HepG2 (cell line): ENCODE measurements around the gene EFNA3. TPM values are rescaled to one million over a fixed set of nuclear protein-coding genes. Genes with fewer than 3 reads are reported as not detected.

Source experiments
- ATAC-seq: fragments of 200-7000 bp; cut with Tn5 transposase; 3 replicates; pipeline ENCODE4 v1.9.1; 2020; ENCODE audit warnings: mild to moderate bottlenecking, moderate library complexity
- BruUV-seq: library from RNA; stranded (reverse); fragments of 400-500 nt; replicated peaks from 2 replicates; lab custom pipeline; 2021; lab: Mats Ljungman, UMichigan
- CTCF ChIA-PET: fragments of 300-600 bp; formaldehyde crosslinking; extraction: SDS; loops from one replicate; lab custom pipeline; 2021; ENCODE audit warnings: low total read pairs, inconsistent platforms, low intra/inter-chr PET ratio; lab: Yijun Ruan, JAX
- POLR2A ChIA-PET: fragments of 350-600 bp; sonication (Branson Sonifier 250); formaldehyde crosslinking; loops from one replicate; lab custom pipeline; 2020; ENCODE audit warnings: antibody characterized with exemption, inconsistent platforms; lab: Yijun Ruan, JAX
- DNase-seq: peaks from one replicate; pipeline ENCODE4 v3.0.0-alpha.2; 2015; ENCODE audit warnings: low spot score
- FAIRE-seq: peaks from 3 replicates; lab custom pipeline; 2011; peaks lifted over from hg19 to GRCh38; lab: Jason Lieb, UNC
- H2AFZ ChIP-seq: one replicate; pipeline ENCODE4 v1.6.1; 2011; ENCODE audit warnings: low read length, inconsistent platforms
- H3K27ac ChIP-seq: fragments of 300-600 bp; 3 replicates; pipeline ENCODE4 v1.8.0; 2011; ENCODE audit warnings: mixed run types, mild to moderate bottlenecking, mixed read lengths, low read length, inconsistent platforms; ENCODE audit not compliant: insufficient read depth; ENCODE audit errors: extremely low read length
- H3K27me3 ChIP-seq, 2 experiments: fragments of 200-600 bp in 1 of 2; 2 replicates in 1 of 2; 3 replicates in 1 of 2; pipeline versions ENCODE4 v1.6.0 to v1.8.0; 2011; ENCODE audit warnings: low read length in 2 of 2, mild to moderate bottlenecking in 2 of 2, moderate library complexity in 2 of 2, inconsistent platforms in 1 of 2; ENCODE audit not compliant: insufficient read depth in 2 of 2, control insufficient read depth in 1 of 2
- H3K36me3 ChIP-seq, 2 experiments: fragments of 200-600 bp in 1 of 2; replicated peaks in 1 of 2; 2 replicates in 1 of 2; 3 replicates in 1 of 2; pipeline versions ENCODE4 v1.5.1 to v1.8.0; 2011; ENCODE audit warnings: low read length in 2 of 2, inconsistent platforms in 1 of 2; ENCODE audit not compliant: insufficient read depth in 2 of 2, control insufficient read depth in 1 of 2
- H3K4me1 ChIP-seq: 2 replicates; pipeline ENCODE4 v1.5.1; 2012; ENCODE audit warnings: low read length, inconsistent platforms; ENCODE audit not compliant: insufficient read depth
- H3K4me2 ChIP-seq: 2 replicates; pipeline ENCODE4 v1.6.0; 2011; ENCODE audit warnings: low read depth, low read length, inconsistent platforms
- H3K4me3 ChIP-seq, 3 experiments: fragments of 200-600 bp in 1 of 3; sonication (generic), shearing (Covaris generic) in 1 of 3; replicated peaks in 1 of 3; 2 replicates each; pipeline ENCODE4 v1.5.1; 2011 to 2016; ENCODE audit warnings: low read length in 3 of 3, inconsistent platforms in 2 of 3, low read depth in 2 of 3, mild to moderate bottlenecking in 2 of 3, control low read depth in 1 of 3, mixed read lengths in 1 of 3; ENCODE audit not compliant: insufficient read depth in 1 of 3
- H3K79me2 ChIP-seq: one replicate; pipeline ENCODE4 v1.6.1; 2011; ENCODE audit warnings: low read length, inconsistent platforms; ENCODE audit not compliant: insufficient read depth
- H3K9ac ChIP-seq: 2 replicates; pipeline ENCODE4 v1.6.0; 2011; ENCODE audit warnings: mild to moderate bottlenecking, low read depth, low read length, inconsistent platforms; ENCODE audit not compliant: insufficient read depth
- H3K9me3 ChIP-seq: 2 replicates; pipeline ENCODE4 v1.5.1; 2012; ENCODE audit warnings: mild to moderate bottlenecking, low read length
- H4K20me1 ChIP-seq: 2 replicates; pipeline ENCODE4 v1.6.0; 2011; ENCODE audit warnings: inconsistent platforms, mild to moderate bottlenecking, low read length, moderate library complexity; ENCODE audit not compliant: insufficient read depth
- ASH2L ChIP-seq: fragments of 300-600, 200-600 bp; sonication (generic); IDR thresholded peaks from 2 replicates; pipeline ENCODE4 v1.7.0; 2017; ENCODE audit warnings: low read depth, mild to moderate bottlenecking, moderate library complexity, mixed read lengths, low read length; ENCODE audit not compliant: insufficient read length
- CBX1 ChIP-seq: IDR thresholded peaks from one replicate; pipeline ENCODE4 v1.6.1; 2016; ENCODE audit warnings: antibody characterized with exemption, low read depth
- CBX2 ChIP-seq, 2 experiments: fragments of 200-600 bp in 1 of 2; sonication (generic); formaldehyde crosslinking in 1 of 2; IDR thresholded peaks; 2 replicates each; pipeline versions ENCODE4 v1.7.0 to v1.8.1; 2018 to 2022; ENCODE audit warnings: low read depth in 2 of 2, low read length in 1 of 2, mild to moderate bottlenecking in 1 of 2, missing genetic modification reagents in 1 of 2
- FLYWCH1 ChIP-seq: sonication (generic); formaldehyde crosslinking; IDR thresholded peaks from 2 replicates; pipeline ENCODE4 v1.8.1; 2023; ENCODE audit warnings: mild to moderate bottlenecking, missing genetic modification reagents
- GPBP1L1 ChIP-seq: sonication (generic); formaldehyde crosslinking; IDR thresholded peaks from 2 replicates; pipeline ENCODE4 v1.5.0; 2020; ENCODE audit warnings: mild to moderate bottlenecking, missing genetic modification reagents
- HNF1B ChIP-seq: sonication (generic); formaldehyde crosslinking; IDR thresholded peaks from 2 replicates; pipeline ENCODE4 v1.5.1; 2020; ENCODE audit warnings: mild to moderate bottlenecking, moderate library complexity, missing genetic modification reagents
- HNRNPUL1 ChIP-seq: fragments of 200-400 bp; formaldehyde crosslinking; IDR thresholded peaks from 2 replicates; pipeline ENCODE4 v1.6.1; 2017; ENCODE audit warnings: low read depth, mild to moderate bottlenecking, low read length, moderate library complexity
- KDM2A ChIP-seq: sonication (generic); formaldehyde crosslinking; IDR thresholded peaks from 2 replicates; pipeline ENCODE4 v1.4.0; 2020; ENCODE audit warnings: low read depth, missing genetic modification reagents, borderline replicate concordance
- MBD4 ChIP-seq: IDR thresholded peaks from 2 replicates; pipeline ENCODE4 v1.6.1; 2012; ENCODE audit warnings: low read length, inconsistent platforms, borderline replicate concordance
- MZF1 ChIP-seq: sonication (generic); formaldehyde crosslinking; IDR thresholded peaks from 2 replicates; pipeline ENCODE4 v1.8.1; 2023; ENCODE audit warnings: mild to moderate bottlenecking, missing genetic modification reagents, borderline replicate concordance
- POGZ ChIP-seq: sonication (generic); formaldehyde crosslinking; IDR thresholded peaks from 2 replicates; pipeline ENCODE4 v1.4.0; 2020; ENCODE audit warnings: mild to moderate bottlenecking, missing genetic modification reagents
- REL ChIP-seq: sonication (generic); formaldehyde crosslinking; conservative IDR thresholded peaks from 2 replicates; pipeline ENCODE4 v1.8.0; 2022; ENCODE audit warnings: mild to moderate bottlenecking, missing genetic modification reagents, moderate library complexity
- SMARCC2 ChIP-seq: fragments of 450-650 bp; IDR thresholded peaks from 2 replicates; pipeline ENCODE4 v1.6.1; 2017; ENCODE audit warnings: antibody characterized with exemption, mild to moderate bottlenecking
- SPEN ChIP-seq: sonication (generic); formaldehyde crosslinking; IDR thresholded peaks from 2 replicates; pipeline ENCODE4 v1.5.1; 2020; ENCODE audit warnings: low read depth, mild to moderate bottlenecking, missing genetic modification reagents
- ZBTB3 ChIP-seq: sonication (generic); formaldehyde crosslinking; IDR thresholded peaks from 2 replicates; pipeline ENCODE4 v1.4.0; 2020; ENCODE audit warnings: low read depth, mild to moderate bottlenecking, moderate library complexity, missing genetic modification reagents, borderline replicate concordance
- ZBTB42 ChIP-seq: sonication (generic); formaldehyde crosslinking; IDR thresholded peaks from 2 replicates; pipeline ENCODE4 v1.5.0; 2020; ENCODE audit warnings: mild to moderate bottlenecking, missing genetic modification reagents
- ZFP41 ChIP-seq: sonication (generic); formaldehyde crosslinking; IDR thresholded peaks from 2 replicates; pipeline ENCODE4 v1.4.0; 2020; ENCODE audit warnings: mild to moderate bottlenecking, missing genetic modification reagents, borderline replicate concordance
- ZKSCAN8 ChIP-seq: IDR thresholded peaks from 2 replicates; pipeline ENCODE4 v1.6.1; 2016; ENCODE audit warnings: borderline replicate concordance, missing genetic modification reagents, missing compliant biosample characterization
- ZNF282 ChIP-seq: fragments of 450-650 bp; IDR thresholded peaks from 2 replicates; pipeline ENCODE4 v1.6.1; 2018; ENCODE audit not compliant: partially characterized antibody
- ZNF331 ChIP-seq: sonication (generic); formaldehyde crosslinking; IDR thresholded peaks from 2 replicates; pipeline ENCODE4 v1.4.0; 2020; ENCODE audit warnings: missing genetic modification reagents
- ZNF550 ChIP-seq: sonication (generic); formaldehyde crosslinking; IDR thresholded peaks from 2 replicates; pipeline ENCODE4 v1.4.0; 2020; ENCODE audit warnings: mild to moderate bottlenecking, missing genetic modification reagents, borderline replicate concordance
- ZNF567 ChIP-seq: sonication (generic); formaldehyde crosslinking; IDR thresholded peaks from 2 replicates; pipeline ENCODE4 v1.8.1; 2023; ENCODE audit warnings: mild to moderate bottlenecking, missing genetic modification reagents, borderline replicate concordance
- WGBS: methylation state at CpG from one replicate; pipeline ENCODE4 v1.1.6; 2017; ENCODE audit warnings: low lambda C conversion rate; 5-methylcytosine and 5-hydroxymethylcytosine counted together
- in situ Hi-C: cut with HindIII; loops from 2 replicates; pipeline ENCODE4 v1.10.0; 2017; ENCODE audit warnings: low pct_unique_long_range_greater_than_20kb; ENCODE audit not compliant: extremely low pct_ligation_motif_present
- intact Hi-C: fragments of 100-400 bp; cut with micrococcal nuclease; formaldehyde crosslinking; loops from one replicate; pipeline ENCODE4 v1.10.0; 2022; ENCODE audit not compliant: unreplicated experiment
- polyA plus RNA-seq, 8 experiments: library from polyadenylated mRNA; depleted of rRNA in 3 of 8; stranded (reverse) in 7 of 8; unstranded in 1 of 8; fragments of >200 nt; fragmentation: Illumina TruSeq in 4 of 8; extraction: Trizol in 4 of 8; gene quantifications; 2 replicates each; pipeline versions ENCODE4 v1.2.1 to v1.2.3, GENCODE V29; 2011 to 2016; ENCODE audit warnings: low read depth in 4 of 8, missing spikeins in 1 of 8, mixed read lengths in 1 of 8; ENCODE audit not compliant: insufficient read depth in 1 of 8
- total RNA-seq, 5 experiments: library from RNA; depleted of rRNA; stranded (reverse); fragments of >200 nt; fragmentation: Illumina TruSeq; extraction: Trizol; gene quantifications; 2 replicates each; pipeline ENCODE4 v1.2.3, GENCODE V29; 2016; ENCODE audit warnings: low read depth in 1 of 5

The EFNA3 gene
- total and polyA plus RNA-seq, 2 of the 13 experiments (the other 11 are each of a cell fraction or from before 2014, with no cell fraction given): 1.0 to 5.7 TPM

GRCh38 chr1:155063550-155064110, 15.0 kb upstream of the EFNA3 start, which contains the start of gene EFNA4:
Gene EFNA4 (plus strand): TSS chr1:155063740. CDS start chr1:155063824, 84 bp downstream.
- 2% methylated on average over 20 of the region's 57 CpGs for WGBS
- peak; percentile 84 for ATAC-seq
- peak; percentile 82 for DNase-seq
- Histone ChIP-seq H3K27ac (peak within 1 kb of the TSS; percentile 92), H3K27me3 (no peaks in the 10 kb centered on the region), H4K20me1 (no peaks in the 10 kb centered on the region), H3K4me1 (peaks cover 32% of the 10 kb centered on the region), H3K36me3 (peaks cover under 1 to 5% of the 10 kb centered on the region in 2 experiments; a peak in 3 of 5 replicates), H3K79me2 (peaks cover 9% of the 10 kb centered on the region), H3K4me2 (peak within 1 kb of the TSS; percentile 100), H3K9ac (peak within 1 kb of the TSS; percentile 85), H2AFZ (peak within 1 kb of the TSS; percentile 8), H3K4me3 (peak within 1 kb of the TSS; percentile 72 to 91 (median 83)), H3K9me3 (no peaks in the 10 kb centered on the region)
- peak; percentile 84 for FAIRE-seq
- BruUV-seq: no TSS peak
- in situ Hi-C loops (loop anchor here (5.0 kb wide), 1 partner anchor 81 kb away; the partner anchor contains the start of gene FLAD1), intact Hi-C loops (loop anchor here (2.0 to 5.0 kb wide), 2 partner anchors 66 to 89 kb away; partner anchors contain the start of gene CKS1B)
- CTCF ChIA-PET: interaction anchor here (4.0 kb wide), 1 partner anchor 21 kb away, joined by 39 read pairs; no protein-coding TSS in a partner anchor
- POLR2A ChIA-PET: interaction anchor here (0.8 to 3.0 kb wide), 13 partner anchors 11 to 127 kb away, joined by 3 to 11 read pairs (median 3); partner anchors contain the start of genes ADAM15, EFNA3, PBXIP1 and PMVK
- peak; percentile 53; the same call in 1 of the 2 replicates for TF ChIP-seq SPEN
- no peak for TF ChIP-seq HNRNPUL1
- peak; percentile 70 for TF ChIP-seq ASH2L
- 0 out of 2 replicates have a peak, but pooled peaks have one; percentile 21 for TF ChIP-seq HNF1B (CRISPR knock-in tag)
- no peak for TF ChIP-seq MZF1
- TF ChIP-seq ZBTB42: 0 out of 2 replicates have a peak, but pooled peaks have one; percentile 65
- TF ChIP-seq GPBP1L1 (CRISPR knock-in tag): no peak
- TF ChIP-seq MBD4: no peak
- TF ChIP-seq CBX2 (IDR thresholded peaks at IDR 0.05; ENCODE audit: low read depth, low read length): no peak
- TF ChIP-seq CBX2 (CRISPR knock-in tag; IDR thresholded peaks at IDR 0.05; ENCODE audit: low read depth): no peak
- TF ChIP-seq ZKSCAN8 (CRISPR knock-in tag): no peak
- TF ChIP-seq ZNF331 (CRISPR knock-in tag): no peak
- no peak for TF ChIP-seq SMARCC2
- TF ChIP-seq CBX1: peak; percentile 49
- TF ChIP-seq ZNF282: no peak
- no peak for TF ChIP-seq REL (CRISPR knock-in tag)
- no peak for TF ChIP-seq ZBTB3 (CRISPR knock-in tag)
- no peak for TF ChIP-seq FLYWCH1 (CRISPR knock-in tag)
- no peak; the same call in 1 of the 2 replicates for TF ChIP-seq KDM2A
- no peak for TF ChIP-seq ZNF567
- TF ChIP-seq ZNF550: no peak
- TF ChIP-seq POGZ (CRISPR knock-in tag): 0 out of 2 replicates have a peak, but pooled peaks have one; percentile 19
- TF ChIP-seq ZFP41 (CRISPR knock-in tag): no peak
